Frontal cortex (tissue), 4 donors: ENCODE measurements around the gene PITPNM1. TPM values are rescaled to one million over a fixed set of nuclear protein-coding genes. Genes with fewer than 3 reads are reported as not detected.
"Not testable (repeated sequence)": the region's sequence is repeated elsewhere in the genome, so short reads cannot be mapped to it uniquely, and the experiment has no call there.

Source experiments
- DNase-seq, 2 donors: peaks; one replicate each; pipeline ENCODE4 v3.0.0; 2012; ENCODE audit warnings: low spot score in 2 of 2
- FAIRE-seq: peaks from 2 replicates; lab custom pipeline; 2012; peaks lifted over from hg19 to GRCh38; lab: Jason Lieb, UNC
- total RNA-seq: library from RNA; depleted of rRNA; stranded (reverse); fragments of >200 nt; gene quantifications from one replicate; pipeline ENCODE4 v1.2.3, GENCODE V29; 2014
- donor health status: control.
- donor health status: control.
- donor health status: control.

PITPNM1 gene
- total RNA-seq, 1 donor from 2014 or later, result 32.6 TPM

GRCh38 chr11:67468456-67468758, 36.8 kb downstream of the PITPNM1 start:
- FAIRE-seq, result no peak
- DNase-seq, result no peak

- no peak for DNase-seq
- FAIRE-seq, result no peak
Measured at GRCh38 chr11:67468056-67468455, 37.1 kb downstream of the PITPNM1 start.

DNA sequence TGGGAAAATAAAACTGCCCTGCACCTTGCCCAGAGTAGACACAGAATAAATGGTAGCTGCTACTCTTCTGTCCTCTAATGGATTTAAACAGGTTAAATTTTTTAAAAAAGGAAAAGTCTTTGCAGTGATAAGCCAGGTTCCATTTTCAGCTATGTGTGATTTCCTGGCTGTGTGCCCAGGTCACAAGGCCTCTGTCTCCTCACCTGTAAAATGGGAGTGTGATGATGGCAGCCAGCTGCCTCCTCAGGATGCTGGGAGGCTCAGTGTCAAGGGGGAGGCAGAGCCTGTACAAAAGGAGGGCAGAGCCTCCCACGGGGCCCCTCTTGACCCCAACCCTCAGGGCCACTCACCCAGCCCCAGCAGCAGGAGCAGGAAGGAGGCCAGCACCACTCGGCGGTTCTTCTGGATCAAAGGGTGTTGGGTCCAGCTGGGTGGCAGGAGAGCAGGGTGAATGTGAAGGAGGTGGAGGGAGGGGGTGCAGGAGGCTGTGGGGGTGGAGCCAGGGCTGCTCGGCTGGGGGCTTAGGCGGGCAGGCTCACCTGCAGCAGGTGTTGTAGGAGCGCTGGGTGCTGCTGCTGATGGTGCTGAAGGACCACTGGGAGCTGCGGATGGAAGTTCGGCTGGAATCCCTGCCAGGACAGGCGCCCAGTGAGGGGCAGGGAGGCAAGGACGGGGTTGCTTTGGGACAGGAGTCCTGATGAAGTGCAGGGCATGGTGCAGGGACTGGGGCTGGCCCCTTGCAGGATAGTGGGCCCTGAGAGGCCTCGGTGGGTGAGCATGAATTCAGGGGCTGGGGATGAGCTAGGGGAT, 38.0 kb downstream of the PITPNM1 start:
- FAIRE-seq (no peak), DNase-seq (no peak)

DNA sequence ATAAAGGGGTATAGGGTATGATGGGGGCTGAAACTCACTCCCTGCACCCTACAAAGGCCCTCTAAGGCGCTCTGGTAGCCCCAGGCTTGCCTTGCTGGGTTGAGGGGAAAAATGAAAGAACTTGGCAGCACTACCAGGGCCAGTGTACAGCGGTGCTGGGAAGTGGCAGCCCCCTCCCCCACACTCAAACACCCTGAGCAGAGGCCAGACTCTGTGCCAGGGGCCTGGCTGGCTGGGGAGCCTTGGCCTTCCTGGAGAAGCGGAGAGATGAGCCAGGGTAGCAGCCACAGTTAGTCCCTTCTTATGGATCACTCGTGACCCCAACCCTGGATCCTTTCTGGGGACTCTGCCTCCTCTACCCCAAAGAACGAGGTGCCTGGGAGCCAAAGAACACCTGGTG, 38.8 kb downstream of the PITPNM1 start:
- DNase-seq (no peak), FAIRE-seq (no peak)

GRCh38 chr11:67465530-67465929, 39.6 kb downstream of the PITPNM1 start:
- DNase-seq, FAIRE-seq: not testable (repeated sequence)

DNA sequence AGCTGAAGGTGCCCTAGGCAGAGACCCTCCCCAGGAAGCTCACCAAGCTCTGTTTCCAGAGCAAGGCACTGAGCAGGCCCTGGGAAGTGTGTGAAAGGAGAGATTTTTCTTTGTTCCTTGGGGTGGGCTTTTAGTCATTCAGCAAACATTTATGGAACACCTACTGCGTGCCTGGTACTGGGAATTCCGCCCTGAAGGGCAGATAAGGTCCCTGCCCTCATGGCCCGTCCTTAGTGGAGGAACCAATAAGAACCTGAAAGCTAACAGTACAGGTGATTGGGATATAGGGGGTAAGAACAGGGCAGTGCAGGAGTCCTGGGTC, 40.0 kb downstream of the PITPNM1 start:
- DNase-seq (no peak), FAIRE-seq (no peak)

DNA sequence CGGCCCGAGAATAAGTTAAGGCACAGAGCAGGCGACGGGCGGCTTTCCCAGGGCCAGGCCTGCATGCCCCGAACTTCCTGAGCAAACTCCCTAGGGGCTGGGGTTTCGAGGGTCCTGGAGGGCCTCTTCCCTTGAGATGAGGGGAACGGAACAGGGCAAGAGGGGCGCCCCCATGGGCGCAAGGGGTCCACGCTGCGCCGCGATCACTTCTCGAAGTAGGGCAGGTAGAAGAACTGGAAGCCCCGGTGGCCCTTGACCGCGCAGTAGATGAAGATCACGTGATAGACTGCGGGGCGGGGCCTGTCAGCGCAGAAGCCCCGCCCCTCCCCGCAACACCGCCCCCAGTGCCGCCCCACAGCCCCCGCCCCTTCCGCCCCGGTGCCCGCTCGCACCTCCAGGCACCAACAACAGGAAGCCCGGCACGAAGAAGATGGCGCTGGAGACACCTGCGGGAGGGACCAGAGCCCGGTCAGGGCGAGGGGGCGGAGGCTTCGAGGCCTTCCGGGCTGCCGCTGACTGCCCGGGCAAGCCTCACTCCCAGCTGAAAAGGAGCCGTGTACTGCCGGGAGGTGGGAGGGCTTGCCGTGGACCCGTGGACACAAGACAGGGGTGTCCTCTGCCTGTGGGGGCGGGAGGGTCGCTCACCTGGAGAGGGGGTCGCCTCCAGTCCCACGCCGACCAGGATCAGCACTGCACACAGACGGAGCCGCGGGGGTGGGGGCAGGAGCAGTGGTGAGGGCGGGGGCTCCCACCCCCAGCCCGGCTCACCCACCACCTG, 40.6 kb downstream of the PITPNM1 start:
- peak; percentile 84 to 92 for DNase-seq
- no peak for FAIRE-seq

DNA sequence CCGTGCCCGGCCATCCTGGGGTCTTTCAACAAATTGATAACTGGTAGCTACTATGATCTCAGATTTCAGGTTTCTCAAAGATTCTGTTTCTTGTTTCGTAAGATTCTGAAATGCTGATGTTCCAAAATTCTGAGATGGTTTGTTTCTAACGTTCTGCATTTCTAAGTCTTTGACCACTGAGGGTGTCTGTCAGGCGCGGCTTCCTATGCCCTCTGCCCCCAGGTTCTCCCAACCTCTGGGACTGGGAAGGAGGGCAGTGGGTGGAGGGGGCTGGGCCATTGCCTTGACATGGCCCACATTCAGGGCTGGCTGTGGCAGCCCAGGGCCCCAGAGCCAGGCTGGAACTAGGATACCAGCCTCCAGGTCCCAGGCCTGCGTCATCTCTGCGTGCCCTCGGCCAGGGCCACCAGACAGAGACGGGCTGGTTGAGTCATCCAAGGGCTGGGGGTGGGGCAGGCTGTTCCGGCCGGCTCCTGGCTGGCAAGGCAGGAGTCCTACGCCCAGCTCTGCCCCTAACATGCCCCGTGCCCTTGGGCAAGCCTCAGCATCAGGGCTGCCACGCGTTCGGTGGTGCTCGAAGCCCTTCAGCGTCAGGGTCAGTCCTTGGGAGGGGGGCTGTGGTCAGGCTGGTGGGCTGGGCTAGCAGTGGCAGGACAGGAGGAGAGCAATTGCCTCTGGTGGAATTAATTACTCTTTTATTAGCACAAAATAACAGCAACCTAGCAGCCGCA, 41.3 kb downstream of the PITPNM1 start:
- FAIRE-seq (no peak), DNase-seq (no peak)

GRCh38 chr11:67463186-67463585, 42.0 kb downstream of the PITPNM1 start:
- FAIRE-seq, result no peak

DNA sequence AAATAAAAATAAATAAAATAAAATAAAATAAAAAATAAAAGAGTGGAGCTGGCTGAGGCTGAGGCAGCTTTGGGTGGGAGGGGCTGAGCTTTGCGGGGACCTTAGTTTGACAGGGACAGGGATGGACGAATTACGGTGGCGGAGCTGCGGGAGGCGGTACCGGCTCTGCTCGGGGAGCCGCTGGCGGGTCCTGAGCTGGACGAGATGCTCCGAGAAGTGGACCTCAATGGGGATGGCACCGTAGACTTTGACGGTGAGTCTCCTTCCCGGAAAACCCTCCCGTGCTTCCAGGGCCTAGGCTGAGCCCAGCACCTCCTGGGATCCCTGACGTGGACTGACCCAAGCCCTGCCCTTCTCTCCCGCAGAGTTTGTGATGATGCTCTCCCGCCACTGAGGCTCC, 46.9 kb downstream of the PITPNM1 start:
- DNase-seq (no peak), FAIRE-seq (no peak)

More at GRCh38 chr11:67463186-67463585, 42.0 kb downstream of the PITPNM1 start:
- no peak for DNase-seq

DNA sequence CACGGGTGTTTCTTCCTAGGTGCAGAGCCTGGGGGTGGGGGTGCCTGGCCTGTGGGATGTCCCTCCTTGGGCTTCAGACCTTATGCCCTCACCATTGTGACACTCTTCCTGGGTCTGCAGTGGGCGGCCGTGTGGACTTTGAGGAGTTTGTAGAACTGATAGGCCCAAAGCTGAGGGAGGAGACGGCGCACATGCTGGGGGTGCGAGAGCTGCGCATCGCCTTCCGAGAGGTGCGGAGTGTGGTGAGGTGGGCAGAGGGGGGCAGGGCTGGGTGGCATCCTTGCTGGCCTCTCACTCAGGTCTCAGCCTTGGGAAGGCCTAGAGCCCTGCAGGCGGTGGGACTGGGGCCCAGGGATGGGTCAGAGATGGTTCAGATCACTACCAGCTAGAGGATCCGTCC, 47.7 kb downstream of the PITPNM1 start:
- DNase-seq, result no peak
- no peak for FAIRE-seq

GRCh38 chr11:67456068-67456705, 49.0 kb downstream of the PITPNM1 start:
- FAIRE-seq, result no peak

GRCh38 chr11:67455054-67455453, 50.1 kb downstream of the PITPNM1 start, which contains the start of gene CABP4:
Gene CABP4, plus strand, starts transcription at chr11:67455354. Its CDS starts 70 bp downstream, at chr11:67455424.
- FAIRE-seq (no peak), DNase-seq (no peak)

More at GRCh38 chr11:67456068-67456705, 49.0 kb downstream of the PITPNM1 start:
- DNase-seq, result no peak

GRCh38 chr11:67453816-67454732, 51.1 kb downstream of the PITPNM1 start:
- FAIRE-seq (no peak), DNase-seq (no peak)

- no peak for FAIRE-seq
- DNase-seq, result no peak
Measured at GRCh38 chr11:67452141-67452952, 52.8 kb downstream of the PITPNM1 start, which contains the start of gene GPR152. Gene GPR152, minus strand, starts transcription at chr11:67452729. Its CDS starts 5 bp downstream, at chr11:67452724.

GRCh38 chr11:67451658-67451976, 53.5 kb downstream of the PITPNM1 start:
- FAIRE-seq, result no peak

GRCh38 chr11:67450796-67451657, 54.1 kb downstream of the PITPNM1 start:
- no peak for FAIRE-seq

More at GRCh38 chr11:67451658-67451976, 53.5 kb downstream of the PITPNM1 start:
- no peak for DNase-seq

More at GRCh38 chr11:67450796-67451657, 54.1 kb downstream of the PITPNM1 start:
- no peak for DNase-seq
